HG03064 (cell line): Measurements from ENCODE around the gene ECPAS.
"Not testable (repeated sequence)": the region's sequence is repeated elsewhere in the genome, so short reads cannot be mapped to it uniquely, and the experiment has no call there.

Experiments
- ATAC-seq: cut with Tn5 transposase; IDR thresholded peaks from one replicate; pipeline ENCODE4 v1.9.1; 2021; ENCODE audit warnings: low read depth; ENCODE audit not compliant: unreplicated experiment

The ECPAS gene

GRCh38 chr9:111431684-111432083 is 52.5 kb downstream of the ECPAS start:
- no peak for ATAC-seq

GRCh38 chr9:111429175-111429574 is 55.0 kb downstream of the ECPAS start:
- no peak for ATAC-seq

- no peak for ATAC-seq
These were observed 57.0 kb downstream of the ECPAS start for GRCh38 chr9:111427186-111427585.

- no peak for ATAC-seq
These were observed 60.8 kb downstream of the ECPAS start for GRCh38 chr9:111423389-111423788.

GRCh38 chr9:111414406-111414805 is 69.8 kb downstream of the ECPAS start:
- no peak for ATAC-seq

- ATAC-seq, result no peak
These were observed 70.2 kb downstream of the ECPAS start for GRCh38 chr9:111413996-111414395.

- ATAC-seq, result no peak
These were observed 71.9 kb downstream of the ECPAS start for GRCh38 chr9:111412280-111412679.

- no peak for ATAC-seq
These were observed 72.9 kb downstream of the ECPAS start for GRCh38 chr9:111411266-111411665.

- ATAC-seq, result no peak
These were observed 76.4 kb downstream of the ECPAS start for GRCh38 chr9:111407813-111408212.

- ATAC-seq, result no peak
These were observed 78.5 kb downstream of the ECPAS start for GRCh38 chr9:111405701-111406100.

GRCh38 chr9:111401486-111401885 is 82.7 kb downstream of the ECPAS start:
- not testable (repeated sequence) for ATAC-seq

- ATAC-seq, result no peak
These were observed 83.7 kb downstream of the ECPAS start for GRCh38 chr9:111400564-111400898.

GRCh38 chr9:111399772-111400563 is 84.2 kb downstream of the ECPAS start:
- ATAC-seq, result no peak

GRCh38 chr9:111399211-111399739 is 84.9 kb downstream of the ECPAS start:
- no peak for ATAC-seq

- no peak for ATAC-seq
These were observed 90.2 kb downstream of the ECPAS start for GRCh38 chr9:111393971-111394370.

- no peak for ATAC-seq
These were observed 94.8 kb downstream of the ECPAS start for GRCh38 chr9:111389406-111389805.

GRCh38 chr9:111386386-111386785 is 97.8 kb downstream of the ECPAS start:
- no peak for ATAC-seq

GRCh38 chr9:111381006-111381405 is 103.2 kb downstream of the ECPAS start:
- no peak for ATAC-seq

GRCh38 chr9:111375817-111376564 is 108.2 kb downstream of the ECPAS start:
- ATAC-seq, result no peak

- ATAC-seq, result no peak
These were observed 109.1 kb downstream of the ECPAS start for GRCh38 chr9:111375062-111375461.

GRCh38 chr9:111372297-111372696 is 111.9 kb downstream of the ECPAS start:
- ATAC-seq, result no peak

- no peak for ATAC-seq
These were observed 117.2 kb downstream of the ECPAS start for GRCh38 chr9:111366978-111367377.
